ENCODE results near the gene ZNF777.

The ZNF777 gene

GRCh38 chr7:149456506-149457421 lies 4.1 kb downstream of the ZNF777 start:
- no peak for DNase-seq (ENCODE audit: low read depth, low spot score)
- TF ChIP-seq CTCF (IDR thresholded peaks at IDR 0.05; ENCODE audit: insufficient read depth, low read length, missing control alignments) = no peak
- ChIA-PET CTCF (no interaction called here), POLR2A (no interaction called here)
- H3K4me3 ChIP-seq (ENCODE audit: low read depth, low read length) = no peak overlapping the region

- no peak for DNase-seq (ENCODE audit: low read depth, low spot score)
- H3K4me3 ChIP-seq (ENCODE audit: low read depth, low read length) = no peak overlapping the region
- POLR2A ChIA-PET = no interaction called here
- no peak for TF ChIP-seq CTCF (IDR thresholded peaks at IDR 0.05; ENCODE audit: insufficient read depth, low read length, missing control alignments)
- CTCF ChIA-PET = no interaction called here
Measured at GRCh38 chr7:149455175-149455950, 5.5 kb downstream of the ZNF777 start.

- H3K4me3 ChIP-seq (ENCODE audit: low read depth, low read length) = no peak overlapping the region
- no peak for DNase-seq (ENCODE audit: low read depth, low spot score)
- CTCF ChIA-PET = interaction anchor here (1.5 kb wide), 1 partner anchor 13 kb away, joined by 4 read pairs; no protein-coding TSS in a partner anchor
- POLR2A ChIA-PET = no interaction called here
- TF ChIP-seq CTCF (IDR thresholded peaks at IDR 0.05; ENCODE audit: insufficient read depth, low read length, missing control alignments) = no peak
Measured at GRCh38 chr7:149454750-149455149, 6.1 kb downstream of the ZNF777 start.

GRCh38 chr7:149454006-149454405 lies 6.9 kb downstream of the ZNF777 start:
- H3K4me3 ChIP-seq (ENCODE audit: low read depth, low read length) = no peak overlapping the region
- POLR2A ChIA-PET = no interaction called here
- CTCF ChIA-PET = interaction anchor here (1.5 kb wide), 1 partner anchor 13 kb away, joined by 4 read pairs; no protein-coding TSS in a partner anchor
- TF ChIP-seq CTCF (IDR thresholded peaks at IDR 0.05; ENCODE audit: insufficient read depth, low read length, missing control alignments) = no peak
- no peak for DNase-seq (ENCODE audit: low read depth, low spot score)

GRCh38 chr7:149450821-149451220 lies 10.0 kb downstream of the ZNF777 start:
- no peak overlapping the region for H3K4me3 ChIP-seq (ENCODE audit: low read depth, low read length)
- no peak for TF ChIP-seq CTCF (IDR thresholded peaks at IDR 0.05; ENCODE audit: insufficient read depth, low read length, missing control alignments)
- no peak for DNase-seq (ENCODE audit: low read depth, low spot score)
- ChIA-PET CTCF (no interaction called here), POLR2A (no interaction called here)

GRCh38 chr7:149449897-149450296 lies 11.0 kb downstream of the ZNF777 start:
- POLR2A ChIA-PET = no interaction called here
- no peak for TF ChIP-seq CTCF (IDR thresholded peaks at IDR 0.05; ENCODE audit: insufficient read depth, low read length, missing control alignments)
- DNase-seq (ENCODE audit: low read depth, low spot score) = no peak
- CTCF ChIA-PET = no interaction called here
- no peak overlapping the region for H3K4me3 ChIP-seq (ENCODE audit: low read depth, low read length)
